H9 (cell line): ENCODE results near the gene PIGK. TPM values are rescaled to one million over a fixed set of nuclear protein-coding genes. Genes with fewer than 3 reads are reported as not detected.
"Not testable (repeated sequence)": the region's sequence is repeated elsewhere in the genome, so short reads cannot be mapped to it uniquely, and the experiment has no call there.

Experiments
- DNase-seq: peaks from one replicate; pipeline ENCODE4 v3.0.0-alpha.2; 2017
- H2AFZ ChIP-seq: one replicate; pipeline ENCODE4 v1.6.1; 2013; ENCODE audit warnings: mild to moderate bottlenecking, low read length, control low read depth, moderate library complexity
- H2AK5ac ChIP-seq: 2 replicates; pipeline ENCODE4 v1.6.1; 2013; ENCODE audit warnings: low read length, control low read depth, mixed read lengths; ENCODE audit not compliant: insufficient read length
- H2BK120ac ChIP-seq: one replicate; pipeline ENCODE4 v1.6.1; 2013; ENCODE audit warnings: low read depth, mild to moderate bottlenecking, low read length, control low read depth, inconsistent platforms; ENCODE audit not compliant: poor library complexity, severe bottlenecking
- H2BK12ac ChIP-seq: 2 replicates; pipeline ENCODE4 v1.6.1; 2013; ENCODE audit warnings: low read length, control low read depth, mixed read lengths, low read depth; ENCODE audit not compliant: insufficient read length
- H2BK15ac ChIP-seq: 2 replicates; pipeline ENCODE4 v1.6.1; 2013; ENCODE audit warnings: low read depth, low read length, control low read depth
- H2BK20ac ChIP-seq: one replicate; pipeline ENCODE4 v1.6.1; 2013; ENCODE audit warnings: low read depth, mild to moderate bottlenecking, low read length, control low read depth, inconsistent platforms; ENCODE audit not compliant: poor library complexity, severe bottlenecking
- H2BK5ac ChIP-seq: 2 replicates; pipeline ENCODE4 v1.6.1; 2013; ENCODE audit warnings: low read length, control low read depth, mixed read lengths; ENCODE audit not compliant: insufficient read length
- H3K14ac ChIP-seq: 2 replicates; pipeline ENCODE4 v1.6.1; 2013; ENCODE audit warnings: low read length, control low read depth; ENCODE audit not compliant: insufficient read depth
- H3K18ac ChIP-seq: 2 replicates; pipeline ENCODE4 v1.6.1; 2013; ENCODE audit warnings: low read depth, mild to moderate bottlenecking, mixed read lengths, low read length, control low read depth; ENCODE audit not compliant: insufficient read length
- H3K23ac ChIP-seq: 2 replicates; pipeline ENCODE4 v1.6.1; 2013; ENCODE audit warnings: low read length, control low read depth, mixed read lengths, low read depth; ENCODE audit not compliant: insufficient read length
- H3K23me2 ChIP-seq: 2 replicates; pipeline ENCODE4 v1.6.1; 2013; ENCODE audit warnings: low read depth, mild to moderate bottlenecking, mixed read lengths, low read length, control low read depth; ENCODE audit not compliant: insufficient read length, poor library complexity, severe bottlenecking
- H3K27ac ChIP-seq: 2 replicates; pipeline ENCODE4 v1.5.1; 2013; ENCODE audit warnings: low read length, control low read depth, mixed read lengths, low read depth; ENCODE audit not compliant: insufficient read length
- H3K27me3 ChIP-seq: 2 replicates; pipeline ENCODE4 v1.6.1; 2013; ENCODE audit warnings: low read length, control low read depth, inconsistent platforms; ENCODE audit not compliant: insufficient read depth
- H3K4ac ChIP-seq: 2 replicates; pipeline ENCODE4 v1.6.1; 2013; ENCODE audit warnings: low read depth, mild to moderate bottlenecking, control low read depth, inconsistent platforms, low read length, moderate library complexity
- H3K4me1 ChIP-seq: 2 replicates; pipeline ENCODE4 v1.6.1; 2013; ENCODE audit warnings: low read length, control low read depth, inconsistent platforms; ENCODE audit not compliant: insufficient read depth
- H3K4me2 ChIP-seq: 2 replicates; pipeline ENCODE4 v1.6.1; 2013; ENCODE audit warnings: low read length, control low read depth, mixed read lengths; ENCODE audit not compliant: insufficient read length, insufficient read depth
- H3K56ac ChIP-seq: 2 replicates; pipeline ENCODE4 v1.6.1; 2013; ENCODE audit warnings: low read depth, mild to moderate bottlenecking, mixed read lengths, low read length, control low read depth; ENCODE audit not compliant: insufficient read length
- H3K79me1 ChIP-seq: 2 replicates; pipeline ENCODE4 v1.6.1; 2013; ENCODE audit warnings: low read depth, mild to moderate bottlenecking, moderate library complexity, low read length, control low read depth, inconsistent platforms; ENCODE audit not compliant: insufficient read depth, poor library complexity, severe bottlenecking
- H3K79me2 ChIP-seq: 2 replicates; pipeline ENCODE4 v1.6.1; 2013; ENCODE audit warnings: low read length, control low read depth, inconsistent platforms; ENCODE audit not compliant: insufficient read depth
- H3K9ac ChIP-seq: 2 replicates; pipeline ENCODE4 v1.6.1; 2013; ENCODE audit warnings: low read length, control low read depth, mixed read lengths; ENCODE audit not compliant: insufficient read length; ENCODE audit errors: extremely low read depth
- H3K9me3 ChIP-seq: one replicate; pipeline ENCODE4 v1.6.1; 2013; ENCODE audit warnings: low read depth, low read length, inconsistent platforms; ENCODE audit not compliant: control insufficient read depth
- H3T11ph ChIP-seq: one replicate; pipeline ENCODE4 v1.6.1; 2013; ENCODE audit warnings: mild to moderate bottlenecking, low read length, control low read depth, inconsistent platforms
- H4K20me1 ChIP-seq: one replicate; pipeline ENCODE4 v1.6.1; 2013; ENCODE audit not compliant: control insufficient read depth, insufficient read length, insufficient read depth
- H4K5ac ChIP-seq: 2 replicates; pipeline ENCODE4 v1.6.1; 2013; ENCODE audit warnings: low read depth, mild to moderate bottlenecking, mixed read lengths, low read length, control low read depth; ENCODE audit not compliant: insufficient read length
- H4K8ac ChIP-seq: replicated peaks from 2 replicates; pipeline ENCODE4 v1.6.1; 2013; ENCODE audit warnings: low read length, control low read depth, mixed read lengths, low read depth; ENCODE audit not compliant: insufficient read length
- H4K91ac ChIP-seq: 2 replicates; pipeline ENCODE4 v1.6.1; 2013; ENCODE audit warnings: low read depth, mild to moderate bottlenecking, moderate library complexity, mixed read lengths, low read length, control low read depth; ENCODE audit not compliant: insufficient read length
- H3K27ac Mint-ChIP-seq, 3 experiments: 2 replicates in 2 of 3; 3 replicates in 1 of 3; pipeline ENCODE4 v1.8.0; 2020 to 2021; ENCODE audit warnings: mixed read lengths in 3 of 3, mild to moderate bottlenecking in 1 of 3, moderate library complexity in 1 of 3
- H3K27me3 Mint-ChIP-seq: 2 replicates; pipeline ENCODE4 v1.8.0; 2021; ENCODE audit warnings: low read depth, mild to moderate bottlenecking, moderate library complexity, mixed read lengths
- H3K36me3 Mint-ChIP-seq, 3 experiments: 2 replicates in 2 of 3; 3 replicates in 1 of 3; pipeline ENCODE4 v1.8.0; 2020 to 2021; ENCODE audit warnings: low read depth in 3 of 3, mixed read lengths in 3 of 3; ENCODE audit not compliant: insufficient read depth in 1 of 3
- H3K4me1 Mint-ChIP-seq, 2 experiments: 2 replicates each; pipeline ENCODE4 v1.8.0; 2020; ENCODE audit warnings: mixed read lengths in 2 of 2
- H3K4me3 Mint-ChIP-seq, 2 experiments: 2 replicates in 1 of 2; 3 replicates in 1 of 2; pipeline ENCODE4 v1.8.0; 2020 to 2021; ENCODE audit warnings: mild to moderate bottlenecking in 2 of 2, mixed read lengths in 2 of 2, moderate library complexity in 1 of 2
- H3K9me3 Mint-ChIP-seq, 2 experiments: 2 replicates in 1 of 2; 3 replicates in 1 of 2; pipeline ENCODE4 v1.8.0; 2020; ENCODE audit warnings: mild to moderate bottlenecking in 2 of 2, mixed read lengths in 2 of 2, moderate library complexity in 1 of 2
- CTCF ChIP-seq: fragments of 200-600 bp; sonication (generic); conservative IDR thresholded peaks from 3 replicates; pipeline ENCODE4 v1.8.0; 2021; ENCODE audit warnings: antibody characterized with exemption, mild to moderate bottlenecking
- WGBS: extraction: QIAGEN DNeasy Blood & Tissue Kit; methylation state at CpG from one replicate; pipeline ENCODE4 v1.1.7; 2013; ENCODE audit warnings: missing lambda C conversion rate, low lambda C conversion rate, mixed read lengths; ENCODE audit not compliant: insufficient read length; ENCODE audit errors: extremely low coverage; 5-methylcytosine and 5-hydroxymethylcytosine counted together
- total RNA-seq: library from RNA; stranded (reverse); gene quantifications from 2 replicates; pipeline ENCODE4 v1.2.1, GENCODE V29; 2021

Gene PIGK
- total RNA-seq, 1 experiment from 2014 or later, result 22.1 TPM

- H3K79me2 ChIP-seq, result no peaks in the 10 kb centered on the region
- H4K8ac ChIP-seq, result no peak overlapping the region
- H2AK5ac ChIP-seq, result no peak overlapping the region
- H3K79me1 ChIP-seq, result no peaks in the 10 kb centered on the region
- no peak overlapping the region for H3K4me3 Mint-ChIP-seq
- no peak overlapping the region for H4K91ac ChIP-seq
- no peaks in the 10 kb centered on the region for H3K4me1 ChIP-seq
- peaks cover 15 to 22% (median 18%) of the 10 kb centered on the region in 3 experiments for H3K36me3 Mint-ChIP-seq
- no peak overlapping the region for H3K4me2 ChIP-seq
- no peak overlapping the region for H3K9ac ChIP-seq
- no peak overlapping the region for H2BK12ac ChIP-seq
- no peak overlapping the region for H2BK20ac ChIP-seq
- H3K27ac ChIP-seq, result no peak overlapping the region
- no peak overlapping the region for H3K23ac ChIP-seq
- H3K27me3 ChIP-seq, result no peaks in the 10 kb centered on the region
- no peak overlapping the region for H2AFZ ChIP-seq
- H3K9me3 ChIP-seq, result no peaks in the 10 kb centered on the region
- no peak overlapping the region for H4K5ac ChIP-seq
- no peak overlapping the region for H3T11ph ChIP-seq
- H3K9me3 Mint-ChIP-seq, result peaks cover 6 to 7% of the 10 kb centered on the region in 2 experiments; a peak in 4 of 5 replicates
- H3K18ac ChIP-seq, result no peak overlapping the region
- DNase-seq, result no peak
- no peak overlapping the region for H3K27ac Mint-ChIP-seq
- no peak overlapping the region for H3K4ac ChIP-seq
- TF ChIP-seq CTCF, result no peak
- H3K4me1 Mint-ChIP-seq, result peaks cover 0 to 3% of the 10 kb centered on the region in 2 experiments; a peak in 1 of 4 replicates
- H3K14ac ChIP-seq, result no peak overlapping the region
- H2BK15ac ChIP-seq, result no peak overlapping the region
- no CpG with 5 or more reads among the region's 5 CpGs for WGBS
- no peak overlapping the region for H3K56ac ChIP-seq
- H2BK120ac ChIP-seq, result no peak overlapping the region
- no peaks in the 10 kb centered on the region for H4K20me1 ChIP-seq
- no peak overlapping the region for H2BK5ac ChIP-seq
- H3K23me2 ChIP-seq, result no peaks in the 10 kb centered on the region
- H3K27me3 Mint-ChIP-seq, result no peaks in the 10 kb centered on the region
Measured at GRCh38 chr1:77164434-77164944, 54.7 kb downstream of the PIGK start.

GRCh38 chr1:77159706-77160105, 59.5 kb downstream of the PIGK start:
- Mint-ChIP-seq H3K9me3 (peaks cover 6 to 13% of the 10 kb centered on the region in 2 experiments; a peak in 4 of 5 replicates), H3K36me3 (peaks cover 32 to 40% (median 32%) of the 10 kb centered on the region in 3 experiments)
- not testable (repeated sequence) for H4K20me1 ChIP-seq, H3K4me2 ChIP-seq, H3K9me3 ChIP-seq, H2BK120ac ChIP-seq, H2BK15ac ChIP-seq, DNase-seq, H4K5ac ChIP-seq, H3K4me3 Mint-ChIP-seq, H3K4me1 ChIP-seq, H2BK12ac ChIP-seq, H4K8ac ChIP-seq, H3K79me1 ChIP-seq, H2AFZ ChIP-seq, H3K4me1 Mint-ChIP-seq, H3K23ac ChIP-seq, H2BK20ac ChIP-seq, H3K56ac ChIP-seq, H3K27me3 Mint-ChIP-seq, H3K18ac ChIP-seq, H2AK5ac ChIP-seq, H2BK5ac ChIP-seq, H3K27ac Mint-ChIP-seq, H3K27ac ChIP-seq, H3K27me3 ChIP-seq, H4K91ac ChIP-seq, H3K4ac ChIP-seq, H3K23me2 ChIP-seq, H3K9ac ChIP-seq, H3K14ac ChIP-seq, H3K79me2 ChIP-seq, H3T11ph ChIP-seq
- no CpG with 5 or more reads among the region's 3 CpGs for WGBS
